ENCODE data around the gene ZDHHC11. TPM values are rescaled to one million over a fixed set of nuclear protein-coding genes. Genes with fewer than 3 reads are reported as not detected.
"Not testable (repeated sequence)": the region's sequence is repeated elsewhere in the genome, so short reads cannot be mapped to it uniquely, and the experiment has no call there.

ZDHHC11 gene
- total RNA-seq, 1 donor from 2014 or later, result 73.0 TPM

DNA sequence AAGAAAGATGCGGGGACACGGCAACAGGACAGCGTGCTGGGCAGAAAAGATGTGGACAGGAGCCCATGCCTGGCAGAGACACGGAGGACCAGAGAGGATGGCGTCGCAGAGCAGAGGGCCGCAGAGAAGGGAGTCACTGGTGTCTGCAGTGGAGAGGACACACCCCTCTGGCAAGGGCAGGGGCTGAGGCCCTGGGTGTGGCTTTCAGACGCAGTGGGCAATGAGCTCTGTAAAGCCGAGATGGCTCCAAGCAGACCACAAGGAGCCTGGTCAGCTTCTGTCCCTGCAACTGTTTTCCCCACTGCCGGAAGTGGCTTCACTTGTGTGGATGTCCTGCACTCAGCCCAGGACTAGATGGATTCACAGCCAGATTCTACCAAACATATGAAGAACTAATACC is 62.1 kb downstream of the ZDHHC11 start:
- peaks cover 18% of the 10 kb centered on the region for H3K9me3 Mint-ChIP-seq (ENCODE audit: unreplicated experiment)
- not testable (repeated sequence) for H3K27ac Mint-ChIP-seq (ENCODE audit: unreplicated experiment); H3K4me3 Mint-ChIP-seq (ENCODE audit: unreplicated experiment); H3K27me3 Mint-ChIP-seq (ENCODE audit: unreplicated experiment); DNase-seq; H3K4me1 Mint-ChIP-seq (ENCODE audit: low read depth, unreplicated experiment)
- H3K36me3 Mint-ChIP-seq (ENCODE audit: unreplicated experiment), result peaks cover 38% of the 10 kb centered on the region

DNA sequence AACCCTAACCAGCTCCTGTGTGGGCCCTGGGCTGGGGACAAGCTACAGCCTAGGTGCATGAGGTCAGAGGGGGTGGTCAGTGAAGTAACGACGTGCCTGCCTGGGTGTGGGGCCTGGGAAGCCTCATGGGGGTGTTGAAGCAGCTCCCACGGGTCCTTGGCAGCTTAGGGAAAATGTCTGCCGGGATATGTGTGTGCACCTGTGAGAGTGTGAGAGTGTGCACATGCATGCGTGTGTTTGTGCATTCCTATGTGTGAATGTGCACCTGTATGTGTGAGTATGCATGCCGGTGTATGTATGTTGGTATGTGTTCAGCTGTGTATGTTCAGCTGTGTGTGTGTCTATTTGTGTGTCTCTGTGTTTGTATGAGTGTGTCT is 62.9 kb downstream of the ZDHHC11 start:
- Mint-ChIP-seq H3K9me3 (ENCODE audit: unreplicated experiment) (peaks cover 18% of the 10 kb centered on the region), H3K36me3 (ENCODE audit: unreplicated experiment) (peaks cover 31% of the 10 kb centered on the region)
- H3K27me3 Mint-ChIP-seq (ENCODE audit: unreplicated experiment); H3K4me1 Mint-ChIP-seq (ENCODE audit: low read depth, unreplicated experiment); H3K4me3 Mint-ChIP-seq (ENCODE audit: unreplicated experiment); DNase-seq; H3K27ac Mint-ChIP-seq (ENCODE audit: unreplicated experiment): not testable (repeated sequence)

GRCh38 chr5:787224-787856 is 63.4 kb downstream of the ZDHHC11 start:
- DNase-seq; H3K4me1 Mint-ChIP-seq (ENCODE audit: low read depth, unreplicated experiment); H3K27me3 Mint-ChIP-seq (ENCODE audit: unreplicated experiment); H3K27ac Mint-ChIP-seq (ENCODE audit: unreplicated experiment); H3K4me3 Mint-ChIP-seq (ENCODE audit: unreplicated experiment): not testable (repeated sequence)
- Mint-ChIP-seq H3K9me3 (ENCODE audit: unreplicated experiment) (peaks cover 18% of the 10 kb centered on the region), H3K36me3 (ENCODE audit: unreplicated experiment) (peaks cover 30% of the 10 kb centered on the region)

DNA sequence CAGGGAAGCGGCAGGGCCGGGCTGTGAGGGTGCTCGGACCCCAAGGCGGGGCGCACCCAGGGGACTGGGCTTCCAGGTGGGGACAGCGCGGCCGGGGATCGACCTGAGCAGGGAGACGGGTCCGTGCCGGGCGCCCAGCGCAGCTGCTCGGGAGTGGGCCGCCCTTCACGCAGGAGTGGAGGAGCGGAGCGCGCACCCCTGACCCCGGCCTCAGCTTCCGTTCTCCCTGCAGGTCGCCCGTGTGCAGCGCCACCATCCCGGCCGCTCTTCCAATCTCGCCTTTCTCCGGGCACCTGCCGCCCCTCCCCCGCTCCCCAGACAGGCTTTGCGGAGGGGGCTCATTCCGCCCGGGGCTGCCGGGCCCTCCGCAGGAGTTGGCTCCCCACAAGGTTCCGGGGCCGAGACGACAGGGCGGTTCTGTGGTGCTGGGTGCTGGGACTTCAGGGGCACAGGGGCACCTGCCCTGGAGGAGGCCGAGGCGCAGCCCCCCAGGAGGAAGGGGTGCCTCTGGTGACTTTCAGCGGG is 65.5 kb downstream of the ZDHHC11 start:
- H3K9me3 Mint-ChIP-seq (ENCODE audit: unreplicated experiment), result peaks cover 12% of the 10 kb centered on the region

GRCh38 chr5:784428-785177 is 66.2 kb downstream of the ZDHHC11 start, which contains the start of gene ZDHHC11B:
ZDHHC11B (minus strand) TSS chr5:784729; CDS start chr5:766919, 17,810 bp downstream.
- H3K9me3 Mint-ChIP-seq (ENCODE audit: unreplicated experiment); H3K27ac Mint-ChIP-seq (ENCODE audit: unreplicated experiment); H3K4me1 Mint-ChIP-seq (ENCODE audit: low read depth, unreplicated experiment); H3K27me3 Mint-ChIP-seq (ENCODE audit: unreplicated experiment): not testable (repeated sequence)
- Mint-ChIP-seq H3K4me3 (ENCODE audit: unreplicated experiment) (peak within 1 kb of the TSS; percentile 74), H3K36me3 (ENCODE audit: unreplicated experiment) (peaks cover 14% of the 10 kb centered on the region)
- peak; percentile 90 for DNase-seq

More for the DNA sequence above, 65.5 kb downstream of the ZDHHC11 start:
- peak overlapping the region; percentile 69 for H3K4me3 Mint-ChIP-seq (ENCODE audit: unreplicated experiment)
- not testable (repeated sequence) for H3K27ac Mint-ChIP-seq (ENCODE audit: unreplicated experiment); H3K27me3 Mint-ChIP-seq (ENCODE audit: unreplicated experiment); H3K4me1 Mint-ChIP-seq (ENCODE audit: low read depth, unreplicated experiment); DNase-seq
- peaks cover 20% of the 10 kb centered on the region for H3K36me3 Mint-ChIP-seq (ENCODE audit: unreplicated experiment)

DNA sequence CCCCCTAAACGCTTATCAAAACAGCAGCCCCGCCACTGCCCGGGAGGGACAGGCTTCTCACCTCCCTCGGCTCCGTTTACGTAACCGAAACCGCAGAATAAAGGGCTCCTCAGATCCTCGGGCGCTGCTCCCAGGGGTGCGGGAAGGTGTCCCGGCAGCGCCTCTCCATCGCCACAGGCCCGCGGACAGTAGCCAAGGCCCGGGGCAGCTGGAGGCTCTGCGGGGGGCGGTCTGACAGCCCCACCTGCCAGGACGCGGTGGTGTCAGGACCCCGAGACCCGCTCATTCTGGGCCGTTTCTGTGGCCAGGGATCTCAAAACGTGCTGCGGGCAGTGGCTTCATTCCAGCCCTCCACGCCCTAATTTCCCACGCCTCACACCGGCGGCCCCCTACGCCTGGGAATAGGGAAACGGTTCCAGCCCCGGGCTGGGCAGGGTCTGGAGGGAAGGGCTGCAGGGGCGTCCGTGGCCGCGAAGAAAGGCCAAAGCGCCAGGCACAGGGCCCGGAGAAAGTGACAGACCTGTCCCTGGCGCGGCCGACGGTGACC is 66.8 kb downstream of the ZDHHC11 start:
- H3K27ac Mint-ChIP-seq (ENCODE audit: unreplicated experiment); H3K27me3 Mint-ChIP-seq (ENCODE audit: unreplicated experiment); H3K9me3 Mint-ChIP-seq (ENCODE audit: unreplicated experiment); H3K4me1 Mint-ChIP-seq (ENCODE audit: low read depth, unreplicated experiment): not testable (repeated sequence)
- Mint-ChIP-seq H3K4me3 (ENCODE audit: unreplicated experiment) (peak overlapping the region; percentile 74), H3K36me3 (ENCODE audit: unreplicated experiment) (peaks cover 11% of the 10 kb centered on the region)
- peak; percentile 55 for DNase-seq

DNA sequence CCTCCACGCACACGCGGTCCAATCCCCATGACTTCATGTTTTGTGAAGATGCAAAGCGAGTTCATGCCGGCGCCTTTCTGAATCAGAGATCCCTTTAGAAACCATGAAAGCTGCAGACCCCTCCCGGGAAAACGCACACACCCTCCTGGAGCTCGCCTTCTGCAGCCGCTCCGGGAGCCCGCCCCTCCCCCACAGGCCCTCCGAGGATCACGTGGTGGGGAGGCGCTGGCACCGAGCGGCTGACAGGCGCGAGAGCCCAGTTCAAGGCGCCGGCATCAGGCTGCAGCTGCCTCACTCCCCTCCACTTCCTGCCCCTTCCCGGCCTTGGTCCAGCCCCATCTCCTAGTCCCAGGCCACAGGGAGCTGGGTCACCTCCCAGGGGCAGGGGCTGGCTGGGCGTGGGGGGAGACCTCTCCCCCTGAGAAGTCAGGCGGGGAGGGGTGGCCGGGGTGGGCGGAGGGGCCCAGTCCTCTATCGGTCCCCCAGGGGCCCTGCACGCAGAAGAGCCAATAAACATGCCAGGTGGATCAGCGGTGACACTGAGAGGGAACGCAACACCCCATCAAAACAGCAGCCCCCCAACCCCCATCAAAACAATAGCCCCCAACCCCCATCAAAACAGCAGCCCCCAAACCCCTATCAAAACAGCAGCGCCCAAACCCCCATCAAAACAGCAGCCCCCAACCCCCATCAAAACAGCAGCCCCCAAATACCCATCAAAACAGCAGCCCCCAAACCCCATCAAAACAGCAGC is 67.6 kb downstream of the ZDHHC11 start:
- not testable (repeated sequence) for H3K27ac Mint-ChIP-seq (ENCODE audit: unreplicated experiment); H3K9me3 Mint-ChIP-seq (ENCODE audit: unreplicated experiment); H3K36me3 Mint-ChIP-seq (ENCODE audit: unreplicated experiment); H3K27me3 Mint-ChIP-seq (ENCODE audit: unreplicated experiment); H3K4me1 Mint-ChIP-seq (ENCODE audit: low read depth, unreplicated experiment)
- DNase-seq, result peak; percentile 83
- H3K4me3 Mint-ChIP-seq (ENCODE audit: unreplicated experiment), result peak overlapping the region; percentile 74

DNA sequence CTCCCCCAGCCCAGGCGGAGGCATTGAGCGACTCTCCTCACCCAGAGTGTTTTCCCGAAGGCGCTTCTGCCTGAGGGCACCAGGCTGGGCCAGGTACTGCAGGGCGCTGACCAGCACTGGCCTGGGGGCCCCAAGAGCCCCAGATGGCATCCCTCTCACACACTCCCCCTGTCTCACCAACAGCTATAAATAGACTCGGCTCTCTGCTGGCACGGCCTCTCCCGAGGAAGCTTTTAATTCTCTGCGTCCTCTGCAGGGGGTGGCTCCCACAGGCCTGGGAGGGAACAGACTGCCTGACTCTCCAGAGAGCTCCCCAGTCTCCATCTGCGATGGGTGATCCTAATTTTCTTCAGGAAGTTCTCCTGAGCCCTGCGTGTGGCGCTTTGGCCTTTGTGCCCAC is 68.4 kb downstream of the ZDHHC11 start:
- DNase-seq; H3K4me3 Mint-ChIP-seq (ENCODE audit: unreplicated experiment); H3K9me3 Mint-ChIP-seq (ENCODE audit: unreplicated experiment); H3K36me3 Mint-ChIP-seq (ENCODE audit: unreplicated experiment); H3K4me1 Mint-ChIP-seq (ENCODE audit: low read depth, unreplicated experiment); H3K27ac Mint-ChIP-seq (ENCODE audit: unreplicated experiment); H3K27me3 Mint-ChIP-seq (ENCODE audit: unreplicated experiment): not testable (repeated sequence)

- not testable (repeated sequence) for H3K4me1 Mint-ChIP-seq (ENCODE audit: low read depth, unreplicated experiment); H3K4me3 Mint-ChIP-seq (ENCODE audit: unreplicated experiment); H3K27ac Mint-ChIP-seq (ENCODE audit: unreplicated experiment); H3K36me3 Mint-ChIP-seq (ENCODE audit: unreplicated experiment); DNase-seq; H3K9me3 Mint-ChIP-seq (ENCODE audit: unreplicated experiment); H3K27me3 Mint-ChIP-seq (ENCODE audit: unreplicated experiment)
These were observed 70.2 kb downstream of the ZDHHC11 start for GRCh38 chr5:780571-780970.

DNA sequence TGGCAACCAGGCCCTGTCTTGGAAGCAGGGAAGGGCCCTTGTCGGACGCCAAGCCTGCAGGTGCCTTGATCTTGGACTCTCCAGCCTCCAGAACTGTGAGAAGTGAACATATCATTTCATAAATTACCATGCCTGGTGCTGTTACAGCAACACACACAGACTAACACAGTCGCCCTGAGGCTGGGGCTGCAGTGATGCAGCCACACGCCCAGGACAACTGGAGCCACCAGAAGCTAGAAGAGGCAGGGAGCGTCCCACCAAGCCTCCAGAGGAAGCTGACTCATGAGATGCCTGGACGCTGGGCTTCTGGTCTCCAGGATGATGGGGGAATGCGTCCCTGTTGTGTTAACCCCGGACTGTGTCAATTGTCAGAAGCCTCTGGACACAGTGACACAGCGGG is 71.8 kb downstream of the ZDHHC11 start:
- H3K27ac Mint-ChIP-seq (ENCODE audit: unreplicated experiment); H3K4me1 Mint-ChIP-seq (ENCODE audit: low read depth, unreplicated experiment); H3K27me3 Mint-ChIP-seq (ENCODE audit: unreplicated experiment); DNase-seq; H3K9me3 Mint-ChIP-seq (ENCODE audit: unreplicated experiment); H3K4me3 Mint-ChIP-seq (ENCODE audit: unreplicated experiment); H3K36me3 Mint-ChIP-seq (ENCODE audit: unreplicated experiment): not testable (repeated sequence)

DNA sequence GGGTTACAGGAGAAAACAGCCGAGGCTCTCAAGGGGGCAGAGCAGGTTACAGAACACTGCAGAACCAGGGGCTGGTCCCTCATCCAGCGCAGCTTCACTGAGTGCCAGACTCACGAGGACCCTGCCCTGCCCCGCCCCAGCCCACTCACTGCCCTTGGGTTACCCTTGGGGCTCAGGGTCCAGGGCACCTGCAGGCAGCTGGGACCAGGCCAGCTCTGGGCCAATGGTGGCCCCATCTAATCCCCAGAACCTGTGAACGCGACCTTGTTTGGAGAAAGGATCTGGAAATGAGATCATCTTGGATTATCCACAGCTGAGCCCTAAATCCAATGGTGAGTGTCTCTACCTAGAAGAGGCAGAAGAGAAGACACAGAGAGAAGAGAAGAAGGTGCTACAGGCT is 72.4 kb downstream of the ZDHHC11 start:
- H3K27me3 Mint-ChIP-seq (ENCODE audit: unreplicated experiment); H3K4me3 Mint-ChIP-seq (ENCODE audit: unreplicated experiment); H3K9me3 Mint-ChIP-seq (ENCODE audit: unreplicated experiment); H3K4me1 Mint-ChIP-seq (ENCODE audit: low read depth, unreplicated experiment); DNase-seq; H3K27ac Mint-ChIP-seq (ENCODE audit: unreplicated experiment); H3K36me3 Mint-ChIP-seq (ENCODE audit: unreplicated experiment): not testable (repeated sequence)

All from glutamatergic neuron (in vitro differentiated cells).